Iris pigment epithelial cell (primary cell): ENCODE data around the gene CAMTA1.

Experiments used
- DNase-seq: peaks from one replicate; pipeline ENCODE4 v3.0.0-alpha.2; 2011; ENCODE audit warnings: low read depth

Gene CAMTA1

DNA sequence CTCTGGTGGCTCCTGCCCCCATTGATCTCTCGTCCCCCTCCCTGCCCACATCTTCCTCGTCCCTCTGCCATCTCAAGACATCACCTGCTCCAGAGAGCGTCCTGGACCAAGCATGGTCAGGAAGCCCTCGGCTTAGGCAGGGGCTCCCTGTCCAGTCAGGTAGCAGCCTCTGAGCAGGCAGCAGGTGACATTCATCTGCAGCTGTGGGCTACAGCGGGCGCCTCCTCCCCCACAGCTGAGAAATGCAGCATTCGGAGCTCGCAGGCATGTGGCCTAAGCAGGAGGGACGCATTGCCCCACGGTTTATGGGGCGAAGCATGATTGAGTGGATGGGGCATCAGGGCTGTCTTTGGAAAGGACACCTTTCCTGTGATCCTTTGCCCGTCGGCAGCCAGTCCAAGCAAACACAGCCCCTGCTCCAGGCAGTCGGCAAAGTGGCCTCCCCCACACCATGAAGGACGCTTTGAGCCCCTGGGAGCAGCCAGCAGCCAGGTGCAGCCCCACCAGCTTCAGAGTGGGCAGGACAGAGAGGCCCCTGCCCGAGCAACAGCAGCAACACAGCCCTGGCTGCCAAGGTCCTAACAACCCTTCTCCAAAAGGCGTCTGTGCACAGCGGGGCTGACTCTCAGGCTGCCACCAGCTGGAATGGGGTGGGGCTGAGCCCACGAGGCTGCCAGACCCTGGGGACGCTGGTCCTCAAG is 751.8 kb downstream of the CAMTA1 start:
- no peak for DNase-seq

DNA sequence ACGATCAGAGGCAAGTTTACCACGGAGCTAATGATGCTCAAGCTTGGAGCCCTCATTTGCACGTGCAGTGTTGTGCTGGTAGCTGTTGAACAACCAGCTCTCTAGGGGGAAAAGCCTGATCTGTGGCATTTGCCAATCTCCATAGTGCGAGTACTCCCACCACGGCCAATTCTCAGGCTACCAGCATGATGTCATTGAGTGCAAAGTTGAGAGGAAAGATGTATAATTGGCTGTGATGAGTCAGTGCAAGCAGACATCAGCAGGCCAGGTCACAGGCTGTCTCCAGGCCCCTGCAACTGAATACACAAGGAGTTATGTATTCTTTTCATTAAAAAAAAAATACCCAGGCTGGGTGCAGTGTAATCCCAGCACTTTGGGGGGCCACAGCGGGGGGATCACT is 752.8 kb downstream of the CAMTA1 start:
- peak; percentile 61 for DNase-seq

DNA sequence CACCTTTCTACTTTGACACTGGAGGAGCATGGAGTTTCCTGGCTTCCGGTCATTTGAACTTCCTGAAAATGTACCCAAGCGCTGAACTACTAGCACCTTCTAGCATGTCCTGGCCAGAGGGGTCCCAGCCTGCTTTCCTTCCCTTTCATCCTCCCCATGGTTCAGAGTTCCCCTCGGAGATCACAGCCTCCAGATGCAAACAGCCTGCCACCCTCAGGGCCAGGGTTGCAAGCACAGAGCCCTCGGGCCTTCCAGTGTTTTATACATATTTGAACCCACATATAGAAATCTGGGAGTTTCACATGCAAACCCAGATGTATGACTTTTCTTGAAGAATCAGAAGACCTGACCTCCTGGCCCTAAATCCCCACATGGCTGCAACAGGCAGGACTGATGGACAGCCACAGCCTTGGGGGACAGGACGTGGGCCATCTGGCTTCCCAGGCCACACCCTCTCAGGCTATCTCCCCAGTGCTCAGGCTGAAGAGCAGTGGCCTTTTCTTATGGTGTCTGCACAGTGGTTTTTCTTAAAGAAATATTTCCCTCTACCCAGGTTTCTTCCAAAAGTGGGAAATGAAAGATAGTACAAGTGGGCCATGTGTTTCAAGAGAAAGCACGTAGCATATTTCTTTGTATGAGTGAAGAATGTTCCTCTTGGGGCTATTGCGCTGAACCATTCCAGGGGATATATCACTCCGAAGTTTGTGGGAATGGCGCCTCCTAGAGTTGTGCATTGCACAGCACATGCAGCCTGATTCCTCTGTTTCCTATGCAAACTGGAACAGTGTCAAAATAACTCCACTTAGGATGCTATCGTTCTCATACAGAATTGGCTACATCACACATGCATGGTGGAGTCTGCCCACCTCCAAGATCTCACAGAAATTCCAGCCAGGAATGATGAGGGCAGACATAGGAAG is 753.9 kb downstream of the CAMTA1 start:
- no peak for DNase-seq

DNA sequence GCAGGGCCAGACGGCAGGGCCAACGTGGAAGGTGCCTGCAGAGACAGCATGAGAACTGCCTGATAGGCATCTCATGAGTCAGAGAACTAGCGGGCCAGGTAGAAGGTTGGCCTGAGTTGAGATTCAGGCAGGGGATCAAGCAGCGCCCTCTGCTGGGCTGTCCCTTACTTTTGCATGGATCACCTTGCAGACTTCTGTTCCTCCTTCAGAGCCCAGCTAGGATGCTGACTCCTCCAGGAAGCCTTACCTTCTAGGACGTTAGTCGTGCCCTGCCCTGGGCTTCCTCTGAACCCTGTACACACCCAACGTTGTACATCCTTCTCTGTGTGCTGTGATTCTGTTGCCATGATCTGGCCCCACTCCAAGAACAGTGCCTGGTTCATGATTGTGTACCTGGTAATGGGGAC is 754.5 kb downstream of the CAMTA1 start:
- peak; percentile 43 for DNase-seq

DNA sequence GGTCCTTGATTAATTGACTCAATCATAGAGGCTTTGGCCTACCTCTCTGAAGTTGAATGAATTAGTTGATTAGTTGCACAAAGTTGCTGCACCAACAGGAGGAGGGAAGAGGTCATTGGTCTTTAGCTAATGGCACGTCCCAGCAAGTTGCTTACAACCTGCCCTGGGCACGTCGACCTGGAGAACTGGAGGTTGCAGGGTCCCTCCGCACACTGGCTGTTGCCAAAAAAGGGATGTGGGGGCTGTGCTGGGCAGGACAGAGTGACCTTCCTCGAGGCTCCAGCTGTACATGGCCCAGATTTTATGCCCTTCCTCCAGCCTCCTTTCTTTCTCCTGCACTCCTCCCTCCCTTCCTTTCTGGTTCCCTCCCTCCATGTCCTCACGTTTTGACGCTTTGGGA is 755.6 kb downstream of the CAMTA1 start:
- DNase-seq, result no peak

DNA sequence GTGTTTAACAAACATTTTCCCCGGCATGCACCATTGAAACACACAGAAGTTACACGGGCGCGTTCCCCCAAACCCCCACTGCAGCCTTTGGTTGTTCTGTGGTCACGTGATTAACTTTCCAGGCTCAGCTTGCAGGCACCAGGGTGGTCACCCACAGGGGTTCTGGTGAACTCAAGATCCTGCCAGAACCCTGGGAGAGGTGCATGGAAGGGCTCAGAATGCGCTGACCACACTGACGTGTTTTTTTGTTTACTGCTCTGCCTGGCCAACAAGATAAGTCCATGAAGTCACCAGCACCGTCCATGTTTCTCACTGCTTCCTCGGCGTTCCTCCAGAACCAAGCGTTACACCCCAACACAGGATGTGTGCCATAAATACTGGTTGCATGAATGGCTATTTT is 756.4 kb downstream of the CAMTA1 start:
- no peak for DNase-seq

DNA sequence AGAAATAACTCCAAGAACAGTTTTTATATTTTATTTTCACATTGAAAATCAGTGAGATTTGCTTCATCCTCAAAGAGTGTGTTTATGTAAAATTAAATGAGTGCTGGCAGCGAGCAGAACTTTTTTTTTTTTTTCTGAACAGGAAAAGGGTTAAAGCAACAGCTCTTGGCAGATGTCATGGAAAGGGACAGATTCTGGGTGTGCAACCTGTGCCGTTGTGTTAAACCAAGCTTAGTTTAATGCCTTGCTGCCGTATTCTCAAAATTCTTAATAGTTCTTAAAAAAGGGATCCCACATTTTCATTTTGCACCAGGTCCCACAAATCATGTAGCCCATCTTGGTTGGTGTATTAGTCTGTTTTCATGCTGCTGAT is 758.5 kb downstream of the CAMTA1 start:
- no peak for DNase-seq

DNA sequence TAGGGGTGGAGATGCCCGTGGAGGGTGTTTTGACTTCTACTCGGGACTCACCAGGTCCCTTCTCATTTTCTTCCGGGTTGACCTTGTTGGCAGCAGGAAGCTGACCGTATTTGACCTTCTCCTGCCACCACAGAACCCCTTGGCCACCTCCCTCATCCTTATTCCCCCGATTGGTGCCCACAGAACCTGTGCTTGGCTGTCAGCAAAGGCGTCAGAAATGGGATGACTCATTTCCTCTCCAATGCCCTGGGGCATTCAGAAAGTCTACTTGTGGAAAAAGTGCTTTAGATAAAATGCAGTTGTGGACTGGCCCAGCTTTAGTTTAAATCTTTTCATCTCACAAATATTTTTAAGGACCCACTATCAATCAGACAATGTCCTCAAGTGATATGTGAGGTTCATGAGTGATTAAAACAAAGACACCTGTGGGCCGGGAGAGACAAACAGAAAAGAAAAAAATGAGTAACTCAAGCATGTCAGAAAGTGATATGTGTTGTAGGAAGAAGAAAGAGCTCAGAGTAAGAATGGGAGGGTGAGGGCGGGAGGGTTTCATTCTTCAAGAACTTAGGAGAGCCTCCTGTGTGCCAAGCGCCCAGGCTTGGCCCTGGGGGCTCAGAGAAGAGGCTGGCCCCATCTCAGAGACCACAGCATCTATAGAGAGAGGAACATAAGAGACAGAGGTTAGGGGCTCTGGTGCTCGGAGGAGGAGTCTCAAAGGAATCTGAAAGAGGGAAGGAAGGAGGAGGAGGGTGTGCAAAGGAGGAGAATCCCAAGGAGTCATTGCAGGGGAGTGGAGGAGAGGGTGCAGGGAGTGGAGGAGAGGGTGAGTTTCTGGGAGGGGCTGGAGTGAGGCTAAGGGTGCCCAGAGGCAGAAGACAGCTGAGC is 764.3 kb downstream of the CAMTA1 start:
- DNase-seq, result peak; percentile 78

DNA sequence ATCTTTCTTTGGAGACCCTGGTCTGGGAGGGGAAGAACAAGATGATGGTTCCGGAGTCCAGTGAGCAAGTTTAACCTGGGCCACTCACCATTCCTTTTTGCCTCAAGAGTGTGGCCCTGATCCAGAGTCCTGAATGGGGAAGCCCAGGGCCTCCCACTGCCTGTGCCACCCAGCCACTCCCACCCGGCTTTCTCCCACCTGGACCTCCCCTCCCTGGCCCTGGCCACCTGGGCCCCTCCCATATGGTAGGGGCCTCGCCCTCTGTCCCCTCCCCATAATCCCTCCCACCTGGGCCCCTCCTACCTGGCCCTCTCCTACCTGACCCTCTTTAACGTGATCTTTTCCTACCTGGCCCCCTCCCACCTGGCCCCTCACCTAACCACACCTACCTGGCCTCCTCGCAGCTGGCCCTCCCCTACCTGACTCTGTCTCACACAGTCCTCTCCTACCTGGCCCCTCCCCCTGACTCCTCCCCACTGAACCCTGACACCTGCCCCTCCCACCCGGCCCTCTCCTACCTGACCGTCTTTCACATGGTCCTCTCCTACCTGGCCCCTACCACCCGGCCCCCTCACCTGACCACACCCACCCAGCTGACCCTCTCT is 765.1 kb downstream of the CAMTA1 start:
- DNase-seq, result no peak

DNA sequence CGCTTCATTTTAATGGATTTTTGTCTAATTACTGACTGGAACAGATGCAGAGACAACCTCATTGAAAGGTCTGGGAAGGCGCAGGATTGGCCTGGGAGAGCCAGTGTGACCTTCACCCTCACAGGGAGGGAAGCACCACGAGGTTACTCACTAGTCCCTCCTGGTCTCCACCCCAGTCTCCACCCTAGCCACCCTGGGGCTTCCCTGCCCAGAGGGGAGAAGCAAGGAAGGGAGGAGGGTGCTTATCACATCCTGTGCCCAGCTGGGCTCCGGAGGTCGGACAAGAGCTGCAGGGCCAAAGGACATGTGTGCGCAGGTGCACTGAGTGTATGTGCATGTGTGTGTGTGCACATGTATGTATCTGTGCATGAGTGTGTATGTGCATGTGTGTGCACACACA is 765.7 kb downstream of the CAMTA1 start:
- no peak for DNase-seq

DNA sequence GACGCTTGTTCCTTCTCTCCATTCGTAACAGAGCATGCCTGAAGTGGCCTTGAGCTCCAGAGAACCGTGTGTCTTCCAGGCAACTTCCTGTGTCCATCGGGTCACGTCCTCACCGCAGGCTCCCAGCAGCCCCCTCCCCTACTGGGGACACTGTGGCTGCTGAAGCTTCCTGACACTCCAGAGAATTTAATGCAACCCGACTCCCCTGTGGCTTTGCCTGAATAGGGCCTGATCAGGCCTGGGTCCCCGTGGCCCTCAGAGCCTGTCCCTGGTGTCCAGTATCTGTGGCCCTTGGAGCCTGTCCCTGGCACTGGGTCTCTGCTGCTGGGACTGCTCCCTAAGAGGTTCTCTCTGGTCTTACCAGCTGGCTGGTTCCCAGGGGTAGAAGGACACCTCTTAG is 766.2 kb downstream of the CAMTA1 start:
- DNase-seq, result no peak

DNA sequence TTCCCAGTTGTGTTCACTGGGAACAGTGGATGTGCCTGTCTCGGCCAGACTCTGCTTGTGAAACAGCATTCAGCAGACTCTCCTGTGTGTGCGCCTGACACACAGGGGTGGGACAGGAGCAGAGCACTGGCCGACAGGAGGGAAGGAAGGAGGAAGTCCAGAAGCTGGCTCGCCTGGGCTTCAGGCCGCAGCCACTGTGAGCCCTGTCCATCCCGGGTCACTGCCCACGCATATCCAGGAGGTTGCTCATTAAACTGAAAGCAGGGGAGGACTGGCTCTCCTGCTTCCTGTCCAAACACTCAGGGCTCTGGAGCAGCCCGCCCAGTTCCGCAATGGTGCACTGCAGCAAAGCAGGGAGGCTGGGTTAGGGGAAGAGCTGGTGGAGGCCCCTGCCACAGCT is 767.1 kb downstream of the CAMTA1 start:
- DNase-seq, result peak; percentile 31

DNA sequence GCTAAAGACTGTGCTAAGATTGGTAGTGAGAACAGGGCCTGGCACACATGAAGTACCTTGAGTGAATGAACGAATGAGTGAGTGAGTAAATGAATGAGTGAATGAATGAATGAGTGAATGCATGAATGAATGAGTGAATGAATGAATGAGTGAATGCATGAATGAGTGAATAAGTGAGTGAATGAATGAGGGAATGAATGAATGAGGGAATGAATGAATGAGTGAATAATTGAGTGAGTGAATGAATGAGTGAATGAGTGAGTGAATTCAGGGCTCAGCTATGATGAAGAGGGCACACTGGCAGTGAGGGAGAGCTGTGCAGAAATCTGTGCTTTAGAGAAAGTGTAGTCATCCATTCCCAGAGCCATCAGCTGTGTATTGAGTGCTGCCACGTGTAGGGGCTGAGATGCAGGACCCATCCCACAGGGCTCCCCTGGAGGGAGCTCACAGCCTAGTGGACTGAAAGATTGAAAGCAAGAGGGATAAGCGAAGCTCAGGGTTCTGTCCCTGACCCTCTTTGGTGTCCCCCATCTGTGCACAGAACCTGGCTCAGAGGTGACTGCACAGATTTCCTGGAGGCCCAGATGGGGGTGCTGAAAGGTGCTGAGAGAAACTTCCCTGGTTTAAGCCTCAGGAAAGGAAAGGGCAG is 767.9 kb downstream of the CAMTA1 start:
- no peak for DNase-seq

DNA sequence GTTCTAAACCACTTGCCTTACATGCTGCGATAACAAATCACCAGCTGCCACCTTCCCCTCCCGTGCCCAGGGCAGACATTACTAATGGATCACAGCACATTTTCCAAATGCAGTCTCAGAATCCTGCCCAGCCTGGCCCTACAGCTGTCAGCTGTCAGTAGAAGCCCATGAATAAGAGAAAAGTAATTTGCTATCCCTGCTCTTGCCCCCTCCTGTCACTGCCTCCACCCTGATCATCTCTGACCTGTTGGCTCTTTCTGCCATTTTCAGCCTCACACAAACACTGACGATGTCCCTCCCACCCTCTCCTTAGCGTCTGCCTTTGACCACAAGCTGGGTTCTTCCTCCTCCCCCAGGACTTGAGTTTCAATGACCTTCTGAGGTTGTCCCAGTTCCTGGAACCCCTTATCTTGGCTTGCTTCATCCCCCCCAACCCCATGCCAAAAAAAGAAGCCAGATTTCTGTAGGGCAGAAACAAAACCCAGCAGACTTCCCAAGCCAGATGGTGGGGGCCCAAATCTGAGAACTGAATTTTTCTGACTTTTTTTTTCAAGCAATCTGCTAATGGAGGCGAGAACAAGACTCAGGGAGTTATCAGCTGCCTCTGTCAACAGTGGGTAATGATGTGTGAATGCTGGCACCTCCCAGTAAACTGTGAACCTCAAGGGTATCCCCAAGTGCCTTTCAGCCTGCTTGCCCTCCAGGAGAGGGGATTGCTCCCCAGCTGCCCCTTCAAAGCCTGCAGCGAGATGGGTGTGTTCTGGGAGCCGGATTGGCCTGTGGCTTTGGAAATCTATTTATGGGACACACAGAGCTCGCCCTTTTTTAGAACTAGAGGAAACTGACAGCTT is 769.4 kb downstream of the CAMTA1 start:
- no peak for DNase-seq

DNA sequence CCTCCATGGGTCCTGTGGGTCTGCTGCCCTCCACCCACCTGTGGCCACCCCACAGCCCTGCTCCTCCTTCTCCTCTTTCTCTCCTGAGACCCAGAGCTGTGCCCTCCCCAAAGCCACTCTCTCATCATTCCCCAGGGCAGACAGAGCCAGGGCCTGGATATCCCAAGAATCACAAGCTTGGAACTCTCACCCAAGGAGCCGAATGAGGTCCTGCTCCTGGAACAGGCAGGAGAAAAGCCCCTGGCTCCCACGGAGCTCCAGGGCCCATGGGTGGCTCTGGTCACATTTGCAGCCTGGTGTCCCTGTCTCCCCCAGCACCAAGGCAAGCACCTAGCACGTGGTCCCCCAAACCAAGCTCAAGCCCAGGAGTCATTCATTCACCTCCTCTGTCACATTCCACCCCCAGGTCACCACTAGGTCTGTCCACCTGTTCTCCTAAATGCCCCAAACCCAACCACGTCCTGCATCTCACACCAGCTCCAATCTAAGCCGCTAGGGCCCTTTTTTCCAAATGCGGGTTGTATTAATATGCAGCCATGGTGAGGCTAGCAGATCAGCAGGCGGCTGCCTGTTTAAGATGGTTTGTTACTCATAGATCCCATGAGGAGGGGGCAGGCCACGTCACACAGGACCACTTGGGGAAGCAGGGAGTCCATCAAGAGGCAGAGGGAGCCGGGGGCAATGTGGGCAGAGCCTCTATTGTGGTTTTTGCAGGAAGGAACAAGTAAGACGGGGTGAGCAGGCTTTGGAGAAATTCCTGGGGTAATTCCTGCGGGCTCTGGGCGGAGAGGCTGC is 770.3 kb downstream of the CAMTA1 start:
- DNase-seq, result no peak

DNA sequence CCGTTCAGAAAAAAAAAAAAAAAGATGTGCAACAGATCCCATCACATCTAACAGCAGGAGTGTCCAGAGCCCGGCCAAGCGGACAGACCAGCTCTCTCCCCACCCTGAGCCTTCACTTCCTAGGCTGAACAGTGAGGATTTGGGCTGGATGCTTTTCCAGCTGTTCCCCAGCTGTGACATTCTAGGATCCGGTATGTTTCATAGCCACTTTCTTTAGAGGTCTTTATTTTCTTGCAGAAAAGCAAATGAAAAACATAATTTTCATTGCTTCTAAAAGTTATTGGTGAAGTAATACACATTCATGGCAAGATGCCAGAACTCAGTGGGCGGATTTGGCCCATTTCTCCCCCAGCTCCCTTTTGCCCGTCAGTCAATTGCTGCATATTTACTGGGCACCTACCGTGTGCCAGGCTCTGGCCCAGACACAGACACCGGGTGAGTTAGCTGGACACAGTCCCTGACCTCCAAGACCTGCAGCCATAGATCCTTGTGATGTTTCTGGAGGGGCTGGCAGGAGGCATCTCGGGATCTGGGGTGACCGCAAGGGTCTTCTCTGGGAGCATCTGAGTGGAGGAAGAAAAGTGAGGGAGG is 772.1 kb downstream of the CAMTA1 start:
- no peak for DNase-seq

DNA sequence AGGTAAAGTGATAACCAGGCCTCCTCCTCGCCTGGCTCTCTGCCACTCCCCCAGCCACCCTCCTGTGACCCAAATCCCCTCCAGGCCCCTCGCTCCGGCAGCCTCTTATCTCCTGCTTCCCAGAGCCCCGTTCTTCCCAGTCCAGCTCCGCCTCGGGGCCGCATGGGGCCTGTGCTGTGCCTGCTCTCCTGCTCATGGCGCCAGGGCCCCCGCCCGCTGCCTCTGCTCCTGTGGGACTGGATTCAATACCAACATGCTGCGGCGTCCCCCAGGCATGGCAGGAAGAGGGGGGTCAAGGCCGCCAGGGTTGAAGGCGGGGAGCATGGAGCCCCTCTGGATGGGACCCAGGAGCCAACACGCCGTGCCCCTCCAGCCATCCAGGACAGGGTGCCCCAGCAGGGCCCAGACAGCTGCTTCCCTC is 772.8 kb downstream of the CAMTA1 start:
- no peak for DNase-seq

DNA sequence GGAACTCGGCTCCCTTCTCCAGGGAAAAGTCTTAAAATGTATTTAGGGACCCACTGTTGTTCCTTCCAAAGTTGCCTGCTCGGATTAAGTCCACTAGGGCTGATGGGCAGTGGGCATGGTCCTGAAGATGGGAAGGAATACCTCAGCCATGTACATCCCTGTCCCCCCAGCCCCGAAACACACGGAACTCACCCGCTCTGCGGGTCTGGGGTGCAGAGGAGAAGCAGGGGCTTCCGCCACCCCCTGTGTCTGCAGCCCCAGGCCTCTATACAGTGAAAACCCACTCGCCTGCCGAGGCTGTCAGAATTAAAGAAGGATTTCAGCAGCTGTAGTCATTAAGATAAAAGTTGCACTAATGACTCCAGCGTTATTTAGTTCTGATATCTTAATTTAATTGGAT is 773.2 kb downstream of the CAMTA1 start:
- DNase-seq, result no peak
